Neural progenitor cell (in vitro differentiated cells): ENCODE data around the gene ZNF292. TPM values are rescaled to one million over a fixed set of nuclear protein-coding genes. Genes with fewer than 3 reads are reported as not detected.

Experiments used
- DNase-seq: peaks from one replicate; pipeline ENCODE4 v3.0.0-alpha.2; 2016; ENCODE audit warnings: low spot score
- H2AFZ ChIP-seq: fragments of 200-600 bp; sonication (generic); replicated peaks from 2 replicates; pipeline ENCODE4 v1.6.1; 2016; ENCODE audit warnings: antibody characterized with exemption
- H3F3A ChIP-seq: fragments of 200-600 bp; sonication (generic); 2 replicates; pipeline ENCODE4 v1.6.1; 2016; ENCODE audit warnings: antibody characterized with exemption, low read depth
- H3K27ac ChIP-seq: fragments of 200-600 bp; sonication (generic); 2 replicates; pipeline ENCODE4 v1.5.1; 2016; ENCODE audit warnings: mild to moderate bottlenecking
- H3K27me3 ChIP-seq: fragments of 200-600 bp; sonication (generic); 2 replicates; pipeline ENCODE4 v1.6.1; 2016; ENCODE audit warnings: mild to moderate bottlenecking, moderate library complexity
- H3K36me3 ChIP-seq: fragments of 200-600 bp; sonication (generic); 2 replicates; pipeline ENCODE4 v1.5.1; 2016
- H3K4me1 ChIP-seq: fragments of 200-600 bp; sonication (generic); 2 replicates; pipeline ENCODE4 v1.6.1; 2016; ENCODE audit warnings: mixed run types
- H3K4me2 ChIP-seq: fragments of 200-600 bp; sonication (generic); 2 replicates; pipeline ENCODE4 v1.6.1; 2016
- H3K4me3 ChIP-seq: fragments of 200-600 bp; sonication (generic); 2 replicates; pipeline ENCODE4 v1.5.1; 2016
- H3K79me2 ChIP-seq: fragments of 200-600 bp; sonication (generic); 2 replicates; pipeline ENCODE4 v1.6.1; 2016; ENCODE audit warnings: low read depth
- H3K9ac ChIP-seq: fragments of 200-600 bp; sonication (generic); 2 replicates; pipeline ENCODE4 v1.6.1; 2016
- H3K9me3 ChIP-seq: fragments of 200-600 bp; sonication (generic); 2 replicates; pipeline ENCODE4 v1.5.1; 2016; ENCODE audit warnings: low read depth
- H4K20me1 ChIP-seq: fragments of 200-600 bp; sonication (generic); 2 replicates; pipeline ENCODE4 v1.6.1; 2016; ENCODE audit warnings: low read depth
- H3K27ac Mint-ChIP-seq: 3 replicates; pipeline ENCODE4 v1.8.0; 2021; ENCODE audit warnings: mixed read lengths
- H3K27me3 Mint-ChIP-seq: 2 replicates; pipeline ENCODE4 v1.8.0; 2022; ENCODE audit warnings: low read depth, mild to moderate bottlenecking, inconsistent platforms, moderate library complexity, mixed read lengths; ENCODE audit not compliant: insufficient read depth
- H3K36me3 Mint-ChIP-seq: 3 replicates; pipeline ENCODE4 v1.8.0; 2021; ENCODE audit warnings: mixed read lengths
- H3K4me1 Mint-ChIP-seq: 3 replicates; pipeline ENCODE4 v1.8.0; 2021; ENCODE audit warnings: mixed read lengths
- H3K4me3 Mint-ChIP-seq: 3 replicates; pipeline ENCODE4 v1.8.0; 2021; ENCODE audit warnings: mild to moderate bottlenecking, moderate library complexity, mixed read lengths
- H3K9me3 Mint-ChIP-seq: 3 replicates; pipeline ENCODE4 v1.8.0; 2020; ENCODE audit warnings: mixed read lengths
- CTCF ChIP-seq: fragments of 200-600 bp; sonication (generic); IDR thresholded peaks from 2 replicates; pipeline ENCODE4 v1.5.1; 2017; ENCODE audit warnings: antibody characterized with exemption, mild to moderate bottlenecking
- EZH2 ChIP-seq: fragments of 200-600 bp; sonication (generic); IDR thresholded peaks from 2 replicates; pipeline ENCODE4 v1.6.1; 2017; ENCODE audit warnings: antibody characterized with exemption, mild to moderate bottlenecking, moderate library complexity
- EZH2phosphoT487 ChIP-seq: fragments of 200-600 bp; sonication (generic); IDR thresholded peaks from 2 replicates; pipeline ENCODE4 v1.6.1; 2017; ENCODE audit warnings: antibody characterized with exemption
- total RNA-seq: library from RNA; depleted of rRNA; stranded (reverse); fragments of >200 nt; gene quantifications from 2 replicates; pipeline ENCODE4 v1.2.3, GENCODE V29; 2015; ENCODE audit warnings: low replicate concordance

The ZNF292 gene
- total RNA-seq, 1 donor from 2014 or later = 66.8 TPM

DNA sequence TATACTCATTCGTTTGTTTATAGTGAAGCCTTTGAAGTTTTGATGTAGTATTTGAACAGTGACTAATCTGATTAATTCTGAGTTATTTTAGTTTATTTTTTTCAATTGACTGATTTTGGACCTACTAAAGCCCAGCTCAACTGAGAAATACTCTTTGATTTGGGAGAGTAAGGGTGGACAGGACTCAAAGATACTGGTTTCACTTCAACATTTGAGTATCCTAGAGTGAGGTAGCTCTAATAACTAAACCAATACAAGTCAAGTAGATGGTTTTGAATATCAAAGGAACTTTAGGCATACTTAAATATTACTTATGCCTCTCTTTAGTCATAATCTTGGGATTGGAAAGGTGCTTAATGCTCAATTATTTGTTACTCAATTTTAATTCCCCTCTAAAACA, 65.6 kb downstream of the ZNF292 start:
- peaks cover 46% of the 10 kb centered on the region for H3K36me3 Mint-ChIP-seq
- no peak for TF ChIP-seq CTCF
- no peak for TF ChIP-seq EZH2phosphoT487
- TF ChIP-seq EZH2 = no peak
- Histone ChIP-seq H3K9ac (no peak overlapping the region), H4K20me1 (peaks cover 20% of the 10 kb centered on the region), H3K4me1 (no peaks in the 10 kb centered on the region), H3K9me3 (no peaks in the 10 kb centered on the region), H3K27me3 (no peaks in the 10 kb centered on the region), H3K79me2 (peaks cover 80% of the 10 kb centered on the region), H3K4me2 (no peak overlapping the region), H3K4me3 (no peak overlapping the region), H3K27ac (no peak overlapping the region), H2AFZ (no peak overlapping the region), H3F3A (peaks cover 5% of the 10 kb centered on the region), H3K36me3 (peaks cover 62% of the 10 kb centered on the region)
- no peak overlapping the region for H3K4me3 Mint-ChIP-seq
- no peaks in the 10 kb centered on the region for H3K4me1 Mint-ChIP-seq
- H3K27ac Mint-ChIP-seq = no peak overlapping the region
- no peaks in the 10 kb centered on the region for H3K9me3 Mint-ChIP-seq
- H3K27me3 Mint-ChIP-seq = no peaks in the 10 kb centered on the region
- DNase-seq = no peak

DNA sequence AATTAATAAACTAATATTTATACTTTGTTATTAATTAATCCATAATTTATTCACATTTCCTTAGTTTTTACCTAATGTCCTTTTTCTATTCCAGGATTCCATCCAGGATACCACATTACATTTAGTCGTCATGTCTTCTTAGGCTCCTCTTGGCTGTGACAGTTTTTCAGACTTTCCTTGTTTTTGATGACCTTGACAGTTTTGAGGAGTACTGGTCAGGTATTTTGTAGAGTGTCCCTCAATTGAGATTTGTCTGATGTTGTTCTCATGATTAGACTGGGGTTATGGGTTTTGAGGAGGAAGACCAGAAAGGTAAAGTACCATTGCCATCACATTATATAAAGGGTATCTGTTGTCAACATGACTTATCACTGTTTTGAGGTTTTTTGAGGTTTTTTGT, 67.3 kb downstream of the ZNF292 start:
- Histone ChIP-seq H3K9ac (no peak overlapping the region), H3F3A (no peaks in the 10 kb centered on the region), H3K27me3 (no peaks in the 10 kb centered on the region), H4K20me1 (peaks cover 3% of the 10 kb centered on the region), H3K36me3 (peaks cover 48% of the 10 kb centered on the region), H3K4me2 (no peak overlapping the region), H3K9me3 (no peaks in the 10 kb centered on the region), H3K79me2 (peaks cover 77% of the 10 kb centered on the region), H2AFZ (no peak overlapping the region), H3K27ac (no peak overlapping the region), H3K4me3 (no peak overlapping the region), H3K4me1 (no peaks in the 10 kb centered on the region)
- H3K4me3 Mint-ChIP-seq = no peak overlapping the region
- no peaks in the 10 kb centered on the region for H3K4me1 Mint-ChIP-seq
- no peaks in the 10 kb centered on the region for H3K9me3 Mint-ChIP-seq
- H3K27ac Mint-ChIP-seq = no peak overlapping the region
- H3K36me3 Mint-ChIP-seq = peaks cover 50% of the 10 kb centered on the region
- no peaks in the 10 kb centered on the region for H3K27me3 Mint-ChIP-seq
- no peak for TF ChIP-seq CTCF
- no peak for TF ChIP-seq EZH2phosphoT487
- TF ChIP-seq EZH2 = no peak
- DNase-seq = no peak

DNA sequence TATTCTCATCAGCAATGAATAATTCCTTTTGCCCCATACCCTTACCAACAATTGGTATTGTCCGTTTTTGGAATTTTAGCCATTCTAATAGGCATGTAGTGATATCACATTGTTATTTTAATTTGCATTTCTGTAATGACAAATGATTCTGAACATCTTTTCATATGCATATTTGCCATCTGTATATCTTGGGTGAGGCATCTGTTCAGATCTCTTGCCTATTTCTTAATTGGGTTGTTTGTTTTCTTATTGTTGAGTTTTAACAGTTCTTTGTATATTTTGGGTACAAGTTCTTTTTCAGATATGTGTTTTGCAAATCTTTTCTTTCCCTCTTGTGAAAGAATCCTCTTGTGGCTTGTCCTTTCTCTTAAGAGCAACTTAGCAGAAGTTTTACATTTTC, 69.6 kb downstream of the ZNF292 start:
- H3K27ac Mint-ChIP-seq = no peak overlapping the region
- Histone ChIP-seq H3K4me1 (no peaks in the 10 kb centered on the region), H3K4me3 (no peak overlapping the region), H3K36me3 (peaks cover 44% of the 10 kb centered on the region), H3K27ac (no peak overlapping the region), H3K27me3 (no peaks in the 10 kb centered on the region), H3F3A (no peaks in the 10 kb centered on the region), H3K9ac (no peak overlapping the region), H3K4me2 (no peak overlapping the region), H2AFZ (no peak overlapping the region), H3K79me2 (peaks cover 84% of the 10 kb centered on the region), H3K9me3 (no peaks in the 10 kb centered on the region), H4K20me1 (no peaks in the 10 kb centered on the region)
- TF ChIP-seq CTCF (no peak), EZH2phosphoT487 (no peak), EZH2 (no peak)
- DNase-seq = no peak
- no peak overlapping the region for H3K4me3 Mint-ChIP-seq
- H3K4me1 Mint-ChIP-seq = no peaks in the 10 kb centered on the region
- H3K9me3 Mint-ChIP-seq = no peaks in the 10 kb centered on the region
- no peaks in the 10 kb centered on the region for H3K27me3 Mint-ChIP-seq
- H3K36me3 Mint-ChIP-seq = peaks cover 61% of the 10 kb centered on the region

- Histone ChIP-seq H3K9ac (no peak overlapping the region), H3K9me3 (no peaks in the 10 kb centered on the region), H2AFZ (no peak overlapping the region), H3K36me3 (peaks cover 42% of the 10 kb centered on the region), H3F3A (no peaks in the 10 kb centered on the region), H3K4me3 (no peak overlapping the region), H3K4me1 (no peaks in the 10 kb centered on the region), H3K27ac (no peak overlapping the region), H3K79me2 (peaks cover 85% of the 10 kb centered on the region), H3K27me3 (no peaks in the 10 kb centered on the region), H3K4me2 (no peak overlapping the region), H4K20me1 (no peaks in the 10 kb centered on the region)
- Mint-ChIP-seq H3K27me3 (no peaks in the 10 kb centered on the region), H3K4me3 (no peak overlapping the region), H3K36me3 (peaks cover 61% of the 10 kb centered on the region), H3K9me3 (no peaks in the 10 kb centered on the region), H3K27ac (no peak overlapping the region), H3K4me1 (no peaks in the 10 kb centered on the region)
- no peak for DNase-seq
- TF ChIP-seq EZH2phosphoT487 (no peak), EZH2 (no peak), CTCF (no peak)
Observed at GRCh38 chr6:87225511-87225910, 70.1 kb downstream of the ZNF292 start.
